Peyer's patch (tissue), 4 donors: ENCODE results near the gene FBXO24. TPM values are rescaled to one million over a fixed set of nuclear protein-coding genes. Genes with fewer than 3 reads are reported as not detected.

Experiments
- DNase-seq, 3 donors: peaks; one replicate each; pipeline ENCODE4 v3.0.0-alpha.2; 2017 to 2019
- H3K27ac ChIP-seq, 4 donors: fragments of 200-600 bp; sonication (generic); one replicate each; pipeline ENCODE4 v1.5.1; 2016 to 2019
- H3K27me3 ChIP-seq, 2 donors: fragments of 200-600 bp; sonication (generic); one replicate each; pipeline ENCODE4 v1.5.1; 2019
- H3K36me3 ChIP-seq, 3 donors: fragments of 200-600 bp; sonication (generic); one replicate each; pipeline ENCODE4 v1.5.1; 2016 to 2019
- H3K4me1 ChIP-seq, 4 donors: fragments of 200-600 bp; sonication (generic); one replicate each; pipeline ENCODE4 v1.5.1; 2016 to 2019
- H3K4me3 ChIP-seq, 4 donors: fragments of 200-600 bp; sonication (generic); 1 replicate in 3 of 4; 2 replicates in 1 of 4; pipeline ENCODE4 v1.5.1; 2016 to 2019; ENCODE audit warnings: mild to moderate bottlenecking in 1 of 4
- H3K9me3 ChIP-seq, 4 donors: fragments of 200-600 bp; sonication (generic); one replicate each; pipeline ENCODE4 v1.5.1; 2016 to 2019; ENCODE audit warnings: mild to moderate bottlenecking in 1 of 4
- POLR2A ChIP-seq, 2 donors: fragments of 450-650 bp; IDR thresholded peaks; one replicate each; pipeline ENCODE4 v1.5.1; 2017; ENCODE audit warnings: antibody characterized with exemption in 2 of 2, mild to moderate bottlenecking in 2 of 2, moderate library complexity in 2 of 2
- total RNA-seq, 4 donors: library from RNA; depleted of rRNA; stranded (reverse); fragments of >200 nt; gene quantifications; one replicate each; pipeline ENCODE4 v1.1.0, GENCODE V29; 2016
- TF ChIP-seq, protein P1 (sequence below), 6 experiments: fragments of 450-650 bp in 4 of 6; fragments of 200-600 bp in 2 of 6; sonication (generic) in 1 of 6; IDR thresholded peaks; one replicate each; pipeline ENCODE4 v1.5.1; 2017 to 2019; ENCODE audit warnings: antibody characterized with exemption in 6 of 6, mild to moderate bottlenecking in 3 of 6, moderate library complexity in 1 of 6

The FBXO24 gene
- total RNA-seq, 4 donors from 2014 or later: 1.1 to 2.8 TPM; not detected in 2

DNA sequence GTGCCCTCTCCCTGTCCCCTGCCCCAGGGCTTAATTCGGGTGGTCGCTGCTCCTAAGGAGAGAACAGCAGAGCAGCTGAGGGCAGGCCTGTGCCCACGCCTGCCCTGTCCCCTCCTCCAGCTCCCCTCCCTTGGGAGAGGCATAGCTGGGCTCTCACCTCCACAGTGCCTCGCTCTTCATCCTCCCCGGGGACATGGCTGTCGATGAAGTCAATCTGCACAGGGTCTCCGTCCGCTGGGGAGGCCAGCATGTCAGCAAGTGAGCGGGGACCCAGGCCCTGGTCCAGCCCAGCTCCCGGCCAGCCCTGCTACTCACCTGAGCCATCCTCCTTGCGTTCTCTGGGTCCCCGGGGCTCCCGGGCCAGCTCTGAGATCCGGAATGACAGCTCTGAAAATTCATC is 8.6 kb upstream of the FBXO24 start:
- Histone ChIP-seq H3K27me3 (no peaks in the 10 kb centered on the region), H3K4me1 (peaks cover under 1 to 5% (median 2%) of the 10 kb centered on the region in 4 donors), H3K27ac (no peak overlapping the region), H3K36me3 (peaks cover 0 to 84% (median 4%) of the 10 kb centered on the region in 3 donors), H3K4me3 (no peak overlapping the region), H3K9me3 (no peaks in the 10 kb centered on the region)
- TF ChIP-seq POLR2A (IDR thresholded peaks at IDR 0.05): no peak
- TF ChIP-seq, protein P1, sequence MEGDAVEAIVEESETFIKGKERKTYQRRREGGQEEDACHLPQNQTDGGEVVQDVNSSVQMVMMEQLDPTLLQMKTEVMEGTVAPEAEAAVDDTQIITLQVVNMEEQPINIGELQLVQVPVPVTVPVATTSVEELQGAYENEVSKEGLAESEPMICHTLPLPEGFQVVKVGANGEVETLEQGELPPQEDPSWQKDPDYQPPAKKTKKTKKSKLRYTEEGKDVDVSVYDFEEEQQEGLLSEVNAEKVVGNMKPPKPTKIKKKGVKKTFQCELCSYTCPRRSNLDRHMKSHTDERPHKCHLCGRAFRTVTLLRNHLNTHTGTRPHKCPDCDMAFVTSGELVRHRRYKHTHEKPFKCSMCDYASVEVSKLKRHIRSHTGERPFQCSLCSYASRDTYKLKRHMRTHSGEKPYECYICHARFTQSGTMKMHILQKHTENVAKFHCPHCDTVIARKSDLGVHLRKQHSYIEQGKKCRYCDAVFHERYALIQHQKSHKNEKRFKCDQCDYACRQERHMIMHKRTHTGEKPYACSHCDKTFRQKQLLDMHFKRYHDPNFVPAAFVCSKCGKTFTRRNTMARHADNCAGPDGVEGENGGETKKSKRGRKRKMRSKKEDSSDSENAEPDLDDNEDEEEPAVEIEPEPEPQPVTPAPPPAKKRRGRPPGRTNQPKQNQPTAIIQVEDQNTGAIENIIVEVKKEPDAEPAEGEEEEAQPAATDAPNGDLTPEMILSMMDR (IDR thresholded peaks at IDR 0.05): no peak
- DNase-seq: no peak

DNA sequence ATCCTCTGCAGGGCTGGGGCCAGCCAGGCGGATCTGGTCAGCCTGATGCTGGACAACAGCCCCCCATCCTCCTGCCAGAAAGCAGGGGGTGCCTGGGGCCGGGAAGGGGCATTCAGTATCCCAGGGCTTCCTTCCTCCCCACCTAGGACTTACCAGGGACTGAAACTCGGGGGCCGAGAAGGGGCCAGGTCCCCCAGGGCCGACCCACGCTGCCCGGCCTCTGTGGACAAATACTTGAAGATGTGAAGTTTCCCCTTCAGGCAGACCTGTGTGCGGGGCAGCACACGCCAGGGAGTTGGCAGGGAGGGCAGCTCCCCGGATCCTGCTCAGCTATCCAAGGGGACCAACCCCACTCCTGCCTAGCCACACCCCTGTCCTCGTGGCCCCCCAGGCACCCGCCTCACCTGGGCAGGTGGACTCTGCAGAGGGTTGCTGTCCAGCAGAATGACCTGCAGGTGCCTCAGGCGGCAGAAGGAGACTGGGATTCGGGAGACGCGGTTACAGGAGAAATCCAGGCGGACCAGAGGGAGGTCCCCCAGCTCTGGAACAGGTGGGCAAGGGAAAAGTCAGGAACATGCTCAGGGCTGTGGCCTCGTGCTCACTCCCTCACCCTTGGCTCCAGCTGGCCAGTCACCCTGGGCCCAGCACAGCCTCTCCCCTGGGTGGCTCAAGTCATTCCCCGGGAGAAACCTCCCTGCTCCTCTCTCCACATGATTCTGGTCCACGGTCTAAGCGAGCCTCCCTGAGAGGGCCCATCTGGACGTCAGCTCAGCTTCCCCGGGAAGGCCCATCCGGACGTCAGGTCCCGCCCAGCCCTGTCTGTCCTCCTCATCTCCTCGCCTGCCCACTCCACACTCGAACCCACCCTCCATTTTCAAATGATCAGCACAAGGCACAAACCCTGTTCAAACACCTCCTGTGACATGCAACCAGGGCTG is 7.6 kb upstream of the FBXO24 start:
- no peak for TF ChIP-seq POLR2A (IDR thresholded peaks at IDR 0.05)
- TF ChIP-seq, protein P1 (IDR thresholded peaks at IDR 0.05): no peak
- peaks cover 8 to 13% (median 11%) of the 10 kb centered on the region in 4 donors for H3K4me1 ChIP-seq
- H3K27ac ChIP-seq: no peak overlapping the region
- no peak for DNase-seq
- H3K27me3 ChIP-seq: no peaks in the 10 kb centered on the region
- peaks cover 0 to 87% (median 4%) of the 10 kb centered on the region in 3 donors for H3K36me3 ChIP-seq
- no peaks in the 10 kb centered on the region for H3K9me3 ChIP-seq
- no peak overlapping the region for H3K4me3 ChIP-seq

DNA sequence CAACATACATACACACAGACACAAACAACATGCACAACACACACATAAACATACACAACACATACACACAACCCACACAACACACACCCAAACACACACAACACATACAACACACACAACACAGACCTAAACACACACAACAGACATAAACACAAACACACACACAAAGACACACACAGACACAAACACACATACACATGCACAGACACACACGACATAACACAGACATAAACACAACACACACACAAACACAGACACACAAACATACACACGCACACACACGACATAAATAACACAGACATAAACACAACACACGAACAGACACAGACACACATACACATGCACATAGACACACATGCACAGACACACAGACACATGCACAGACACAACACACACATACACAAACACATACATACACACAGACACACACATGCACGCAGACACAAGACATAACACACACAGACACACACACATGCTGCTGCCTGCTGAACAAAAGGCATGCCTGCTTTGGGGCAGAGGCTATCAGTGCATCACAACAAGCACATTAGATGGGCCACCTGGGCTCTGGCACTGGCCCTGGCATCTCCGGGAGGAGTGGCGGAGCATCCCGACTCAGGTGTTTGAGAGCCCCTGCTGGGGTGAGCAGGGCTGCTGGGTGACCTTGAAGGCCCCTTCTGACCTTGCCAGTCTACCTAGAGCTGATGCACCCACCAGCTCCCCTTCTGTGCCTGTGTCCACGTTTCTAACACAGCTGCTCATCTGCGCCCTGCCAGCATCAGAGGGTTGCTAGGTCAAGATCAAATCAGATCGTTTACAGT is 5.5 kb upstream of the FBXO24 start:
- no peak for DNase-seq
- Histone ChIP-seq H3K9me3 (no peaks in the 10 kb centered on the region), H3K27me3 (no peaks in the 10 kb centered on the region), H3K4me3 (no peak overlapping the region), H3K4me1 (peaks cover 8 to 28% (median 13%) of the 10 kb centered on the region in 4 donors), H3K36me3 (peaks cover 0 to 67% (median 4%) of the 10 kb centered on the region in 3 donors), H3K27ac (no peak overlapping the region)
- TF ChIP-seq, protein P1 (IDR thresholded peaks at IDR 0.05): no peak
- TF ChIP-seq POLR2A (IDR thresholded peaks at IDR 0.05): no peak

DNA sequence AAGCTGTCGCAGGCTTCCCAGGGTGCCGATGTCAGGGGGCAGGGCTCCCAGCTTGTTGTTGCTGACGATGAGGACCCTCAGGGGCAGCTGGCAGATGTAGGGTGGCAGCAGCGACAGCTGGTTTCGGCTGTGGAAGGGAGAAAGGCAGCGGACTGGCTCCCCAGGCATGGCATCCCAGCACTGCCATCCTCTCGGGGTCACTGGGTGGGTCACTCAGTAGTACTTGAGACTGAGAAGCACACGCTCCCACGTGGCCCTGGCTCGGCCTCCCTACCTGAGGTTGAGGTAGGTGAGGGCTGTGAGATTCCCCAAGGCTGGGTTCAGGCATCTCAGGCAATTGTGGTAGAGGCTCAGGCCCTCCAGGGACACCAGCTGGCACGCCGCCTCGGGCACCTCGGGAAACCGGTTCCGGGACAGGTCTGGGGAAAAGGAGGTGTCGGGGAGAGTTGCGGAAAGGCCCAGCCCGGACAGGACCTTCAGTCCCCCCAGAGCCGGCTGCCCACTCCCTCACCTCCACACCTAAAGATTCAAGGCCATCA is 4.0 kb upstream of the FBXO24 start:
- peak overlapping the region in 3 of 4 donors; percentile 98 to 100 (median 100) for H3K27ac ChIP-seq
- no peaks in the 10 kb centered on the region for H3K9me3 ChIP-seq
- TF ChIP-seq POLR2A (IDR thresholded peaks at IDR 0.05): no peak
- TF ChIP-seq, protein P1 (IDR thresholded peaks at IDR 0.05): no peak
- no peaks in the 10 kb centered on the region for H3K27me3 ChIP-seq
- no peak for DNase-seq
- H3K36me3 ChIP-seq: peaks cover 0 to 52% (median 4%) of the 10 kb centered on the region in 3 donors
- peaks cover 8 to 30% (median 13%) of the 10 kb centered on the region in 4 donors for H3K4me1 ChIP-seq
- no peak overlapping the region for H3K4me3 ChIP-seq

DNA sequence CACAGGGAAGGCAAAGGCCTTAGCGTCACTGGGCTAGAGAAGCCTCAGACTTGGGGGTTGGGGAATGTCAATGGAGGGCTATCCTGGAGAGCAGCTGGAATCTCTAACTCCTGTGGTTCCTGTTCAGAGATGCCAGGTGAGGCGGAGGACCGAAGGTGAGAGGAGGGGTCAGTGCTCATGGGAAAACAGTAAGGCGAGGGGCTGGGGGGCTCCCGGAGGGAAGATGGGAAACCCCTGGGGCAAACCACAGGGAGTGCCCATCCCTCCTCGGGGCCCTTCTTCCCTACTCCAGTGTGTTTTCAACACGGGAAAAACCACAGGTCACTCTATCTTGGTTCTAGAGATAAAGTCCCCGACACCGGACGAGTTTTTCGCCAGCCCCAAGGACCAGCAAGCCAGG is 3.5 kb upstream of the FBXO24 start:
- Histone ChIP-seq H3K4me1 (peaks cover 8 to 32% (median 13%) of the 10 kb centered on the region in 4 donors), H3K9me3 (no peaks in the 10 kb centered on the region), H3K27ac (peak overlapping the region; percentile 98 to 100 (median 99)), H3K36me3 (peaks cover 0 to 47% (median under 1%) of the 10 kb centered on the region in 3 donors), H3K4me3 (peak overlapping the region in 2 of 4 donors; percentile 92), H3K27me3 (no peaks in the 10 kb centered on the region)
- no peak for DNase-seq
- TF ChIP-seq POLR2A (IDR thresholded peaks at IDR 0.05): no peak
- TF ChIP-seq, protein P1 (IDR thresholded peaks at IDR 0.05): no peak
